Liver (tissue), 9 donors: Measurements from ENCODE around the gene SIGLEC10. TPM values are rescaled to one million over a fixed set of nuclear protein-coding genes. Genes with fewer than 3 reads are reported as not detected.
"Not testable (repeated sequence)": the region's sequence is repeated elsewhere in the genome, so short reads cannot be mapped to it uniquely, and the experiment has no call there.

ENCODE experiments used
- DNase-seq: peaks from one replicate; pipeline ENCODE4 v3.0.0-alpha.2; 2017; ENCODE audit warnings: low spot score
- H3K27ac ChIP-seq, 2 donors: one replicate each; pipeline ENCODE4 v1.7.0; 2013; ENCODE audit warnings: inconsistent platforms in 2 of 2, low read length in 2 of 2, control low read depth in 1 of 2, low read depth in 1 of 2, mild to moderate bottlenecking in 1 of 2
- H3K27me3 ChIP-seq, 4 donors: one replicate each; pipeline versions ENCODE4 v1.6.1 to v1.7.0; 2013; ENCODE audit warnings: low read length in 3 of 4, inconsistent platforms in 1 of 4, mild to moderate bottlenecking in 1 of 4, moderate library complexity in 1 of 4; ENCODE audit not compliant: control insufficient read depth in 4 of 4, insufficient read depth in 4 of 4
- H3K36me3 ChIP-seq, 4 donors: one replicate each; pipeline versions ENCODE4 v1.6.1 to v1.7.0; 2013; ENCODE audit warnings: low read length in 3 of 4, mild to moderate bottlenecking in 3 of 4, low read depth in 1 of 4, moderate library complexity in 1 of 4; ENCODE audit not compliant: control insufficient read depth in 4 of 4, insufficient read depth in 3 of 4
- H3K4me1 ChIP-seq, 4 donors: one replicate each; pipeline versions ENCODE4 v1.6.1 to v1.7.0; 2013; ENCODE audit warnings: low read length in 3 of 4, mild to moderate bottlenecking in 3 of 4, moderate library complexity in 1 of 4; ENCODE audit not compliant: control insufficient read depth in 4 of 4, insufficient read depth in 4 of 4
- H3K4me3 ChIP-seq, 3 donors: one replicate each; pipeline versions ENCODE4 v1.6.1 to v1.7.0; 2013; ENCODE audit warnings: low read length in 3 of 3, control low read depth in 1 of 3, low read depth in 1 of 3, mild to moderate bottlenecking in 1 of 3
- H3K9ac ChIP-seq, 2 donors: one replicate each; pipeline ENCODE4 v1.7.0; 2013; ENCODE audit warnings: low read length in 2 of 2, mild to moderate bottlenecking in 2 of 2, moderate library complexity in 2 of 2, control low read depth in 1 of 2, low read depth in 1 of 2
- H3K9me3 ChIP-seq, 4 donors: one replicate each; pipeline versions ENCODE4 v1.6.1 to v1.7.0; 2013; ENCODE audit warnings: low read length in 3 of 4; ENCODE audit not compliant: control insufficient read depth in 4 of 4
- EGR1 ChIP-seq, 2 donors: IDR thresholded peaks; 2 replicates each; pipeline ENCODE4 v1.6.1; 2016 to 2018; ENCODE audit warnings: antibody characterized with exemption in 2 of 2, low read depth in 2 of 2
- FOXA1 ChIP-seq: IDR thresholded peaks from 2 replicates; pipeline ENCODE4 v1.6.1; 2016; ENCODE audit warnings: antibody characterized with exemption
- FOXA2 ChIP-seq: IDR thresholded peaks from 2 replicates; pipeline ENCODE4 v1.6.1; 2016; ENCODE audit warnings: antibody characterized with exemption
- GABPA ChIP-seq, 2 donors: IDR thresholded peaks in 1 of 2; conservative IDR thresholded peaks in 1 of 2; 2 replicates each; pipeline ENCODE4 v1.6.1; 2016; ENCODE audit warnings: antibody characterized with exemption in 2 of 2, mild to moderate bottlenecking in 1 of 2, moderate library complexity in 1 of 2
- HNF4A ChIP-seq, 2 donors: conservative IDR thresholded peaks; 2 replicates each; pipeline ENCODE4 v1.6.1; 2016; ENCODE audit warnings: antibody characterized with exemption in 2 of 2, mild to moderate bottlenecking in 2 of 2
- HNF4G ChIP-seq: IDR thresholded peaks from 2 replicates; pipeline ENCODE4 v1.6.1; 2016; ENCODE audit warnings: antibody characterized with exemption
- JUND ChIP-seq, 2 donors: IDR thresholded peaks; 2 replicates each; pipeline ENCODE4 v1.6.1; 2016; ENCODE audit warnings: antibody characterized with exemption in 2 of 2
- NR2F2 ChIP-seq: IDR thresholded peaks from 2 replicates; pipeline ENCODE4 v1.6.1; 2016; ENCODE audit warnings: antibody characterized with exemption
- RAD21 ChIP-seq, 2 donors: IDR thresholded peaks; 2 replicates each; pipeline ENCODE4 v1.6.1; 2016; ENCODE audit warnings: antibody characterized with exemption in 2 of 2, mild to moderate bottlenecking in 2 of 2
- RXRA ChIP-seq, 2 donors: IDR thresholded peaks; 2 replicates each; pipeline ENCODE4 v1.6.1; 2017 to 2018; ENCODE audit warnings: antibody characterized with exemption in 2 of 2, mild to moderate bottlenecking in 1 of 2
- SP1 ChIP-seq: IDR thresholded peaks from 2 replicates; pipeline ENCODE4 v1.6.1; 2018; ENCODE audit warnings: antibody characterized with exemption, mild to moderate bottlenecking
- TAF1 ChIP-seq: conservative IDR thresholded peaks from 2 replicates; pipeline ENCODE4 v1.6.1; 2016; ENCODE audit warnings: antibody characterized with exemption, mild to moderate bottlenecking
- YY1 ChIP-seq: IDR thresholded peaks from 2 replicates; pipeline ENCODE4 v1.6.1; 2016; ENCODE audit warnings: antibody characterized with exemption, mild to moderate bottlenecking
- ZBTB33 ChIP-seq: IDR thresholded peaks from 2 replicates; pipeline ENCODE4 v1.6.1; 2016; ENCODE audit warnings: antibody characterized with exemption
- WGBS: extraction: QIAGEN DNeasy Blood & Tissue Kit; methylation state at CpG from one replicate; pipeline ENCODE4 v1.1.7; 2013; 5-methylcytosine and 5-hydroxymethylcytosine counted together
- polyA plus RNA-seq, 2 donors: library from polyadenylated mRNA; stranded (reverse) in 1 of 2; unstranded in 1 of 2; fragments of 200-250 nt in 1 of 2; fragments of >200 nt in 1 of 2; fragmentation: Nextera tagmentation in 1 of 2; extraction: Ambion mirVana in 1 of 2; gene quantifications; one replicate each; pipeline versions ENCODE4 v1.2.1 to v1.2.3, GENCODE V29; 2013 to 2015
- total RNA-seq, 2 donors: library from RNA; depleted of rRNA; stranded (reverse); fragments of >200 nt; gene quantifications; one replicate each; pipeline ENCODE4 v1.2.3, GENCODE V29; 2014
- TF ChIP-seq, protein P1 (sequence below): IDR thresholded peaks from 2 replicates; pipeline ENCODE4 v1.6.1; 2016; ENCODE audit warnings: antibody characterized with exemption
- TF ChIP-seq, protein P2 (sequence below): IDR thresholded peaks from 2 replicates; pipeline ENCODE4 v1.6.1; 2016; ENCODE audit warnings: antibody characterized with exemption
- donor health status: healthy.
- donor health status: healthy.
- donor health status: healthy.
- donor health status: healthy.
- donor health status: healthy.

The SIGLEC10 gene
- total and polyA plus RNA-seq, 4 donors, result 1.7 to 8.4 (median 6.5) TPM

DNA sequence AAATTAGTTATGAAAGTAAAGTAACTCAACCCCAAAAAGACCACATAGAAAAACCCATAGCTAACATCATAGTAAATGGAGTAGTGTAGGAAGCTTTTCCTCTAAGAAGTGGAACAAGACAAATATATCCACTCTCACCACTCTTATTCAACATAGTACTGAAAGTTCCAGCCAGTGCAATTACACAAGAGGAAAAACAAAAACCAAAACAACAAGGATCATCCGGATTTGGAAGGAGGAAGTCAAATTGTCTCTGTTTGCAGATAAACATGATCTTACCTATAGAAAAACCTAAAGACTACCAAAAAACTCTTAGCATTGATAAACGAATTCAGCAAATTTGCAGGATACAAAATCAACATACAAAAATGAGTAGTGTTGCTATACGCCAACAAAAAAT lies 49.3 kb upstream of the SIGLEC10 start (continued):
- no peak for TF ChIP-seq RXRA (IDR thresholded peaks at IDR 0.05)
- no peak for TF ChIP-seq SP1
- TF ChIP-seq FOXA1, result no peak
- no peak for TF ChIP-seq ZBTB33
- TF ChIP-seq FOXA2, result no peak

GRCh38 chr19:51463976-51464581 lies 46.6 kb upstream of the SIGLEC10 start:
- not testable (repeated sequence) for H3K4me3 ChIP-seq, H3K36me3 ChIP-seq, H3K9ac ChIP-seq, H3K27me3 ChIP-seq, H3K4me1 ChIP-seq, H3K9me3 ChIP-seq, DNase-seq, H3K27ac ChIP-seq
- 27% methylated on average over 14 of the region's 33 CpGs for WGBS

DNA sequence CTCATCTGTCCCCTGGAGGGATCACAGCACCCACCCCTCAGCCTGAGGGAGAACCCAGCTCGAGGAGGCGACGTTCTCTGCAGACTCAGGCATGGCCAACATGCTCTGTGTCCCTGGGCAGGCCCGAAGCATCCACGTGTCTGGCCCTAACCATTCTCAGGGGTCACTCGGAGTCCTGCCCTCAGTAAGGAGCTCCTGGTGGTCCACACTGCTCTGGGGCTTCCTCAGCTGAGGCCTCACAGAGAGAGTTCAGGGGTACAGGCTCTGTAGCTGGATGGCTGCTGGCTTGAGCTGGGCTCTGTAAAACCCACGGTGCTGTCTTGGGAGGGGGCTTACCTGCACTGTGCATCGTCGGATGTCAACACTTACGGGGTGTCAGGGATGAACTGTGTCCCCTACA lies 45.2 kb upstream of the SIGLEC10 start:
- no peak for DNase-seq
- TF ChIP-seq NR2F2, result no peak
- no peak for TF ChIP-seq TAF1
- TF ChIP-seq, protein P1, sequence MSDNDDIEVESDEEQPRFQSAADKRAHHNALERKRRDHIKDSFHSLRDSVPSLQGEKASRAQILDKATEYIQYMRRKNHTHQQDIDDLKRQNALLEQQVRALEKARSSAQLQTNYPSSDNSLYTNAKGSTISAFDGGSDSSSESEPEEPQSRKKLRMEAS, result no peak
- TF ChIP-seq ZBTB33, result no peak
- TF ChIP-seq FOXA1, result no peak
- TF ChIP-seq HNF4G, result no peak
- TF ChIP-seq JUND (IDR thresholded peaks at IDR 0.05), result no peak
- no peak for TF ChIP-seq HNF4A (conservative IDR thresholded peaks at IDR 0.05)
- no peak for TF ChIP-seq FOXA2
- TF ChIP-seq, protein P2, sequence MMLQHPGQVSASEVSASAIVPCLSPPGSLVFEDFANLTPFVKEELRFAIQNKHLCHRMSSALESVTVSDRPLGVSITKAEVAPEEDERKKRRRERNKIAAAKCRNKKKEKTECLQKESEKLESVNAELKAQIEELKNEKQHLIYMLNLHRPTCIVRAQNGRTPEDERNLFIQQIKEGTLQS, result no peak
- TF ChIP-seq YY1, result no peak
- Histone ChIP-seq H3K9ac (no peak overlapping the region), H3K27me3 (no peaks in the 10 kb centered on the region), H3K9me3 (no peaks in the 10 kb centered on the region), H3K4me3 (no peak overlapping the region), H3K4me1 (peaks cover 0 to 8% (median 0%) of the 10 kb centered on the region in 4 donors), H3K27ac (no peak overlapping the region), H3K36me3 (no peaks in the 10 kb centered on the region)
- 76% methylated on average over 10 of the region's 10 CpGs for WGBS

DNA sequence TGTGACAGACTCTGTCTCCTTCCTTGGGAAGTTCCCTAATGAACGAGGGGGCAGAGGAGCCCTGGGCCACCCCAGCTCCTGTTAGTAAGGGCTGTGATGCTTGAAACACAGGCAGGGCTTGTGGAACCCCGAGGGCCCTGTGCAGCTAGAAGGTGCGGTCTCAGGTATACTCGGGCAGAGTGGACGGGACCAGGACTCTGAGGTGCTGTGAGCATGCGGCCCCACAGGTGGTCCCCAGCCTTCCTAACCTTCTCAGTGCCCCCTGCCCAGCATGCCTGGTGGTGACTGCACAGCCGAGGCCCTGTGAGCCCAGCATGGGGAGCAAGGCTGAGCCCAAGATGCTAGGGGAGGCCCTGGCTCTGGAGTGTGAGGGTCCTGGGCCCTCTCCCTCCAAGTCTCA lies 44.8 kb upstream of the SIGLEC10 start:
- no peak overlapping the region for H3K9ac ChIP-seq
- H3K36me3 ChIP-seq, result no peaks in the 10 kb centered on the region
- H3K27me3 ChIP-seq, result no peaks in the 10 kb centered on the region
- H3K4me3 ChIP-seq, result no peak overlapping the region
- H3K4me1 ChIP-seq, result peaks cover 0 to 8% (median 0%) of the 10 kb centered on the region in 4 donors
- no peak overlapping the region for H3K27ac ChIP-seq
- 71% methylated on average over 7 of the region's 7 CpGs for WGBS
- no peak for DNase-seq
- H3K9me3 ChIP-seq, result no peaks in the 10 kb centered on the region
- TF ChIP-seq EGR1 (IDR thresholded peaks at IDR 0.05; ENCODE audit: low read depth in 2 of 2) (no peak), SP1 (no peak), TAF1 (no peak), ZBTB33 (no peak), HNF4A (conservative IDR thresholded peaks at IDR 0.05) (no peak), NR2F2 (no peak), RAD21 (IDR thresholded peaks at IDR 0.05) (no peak), RXRA (IDR thresholded peaks at IDR 0.05) (no peak), FOXA1 (no peak), GABPA (IDR thresholded peaks at IDR 0.05 in 1 of 2, conservative IDR thresholded peaks at IDR 0.05 in 1 of 2) (no peak)
- TF ChIP-seq, protein P1, result no peak
- TF ChIP-seq, protein P2, result no peak
